Measurements from ENCODE around the gene WDFY3.
"Not testable (repeated sequence)": the region's sequence is repeated elsewhere in the genome, so short reads cannot be mapped to it uniquely, and the experiment has no call there.

The WDFY3 gene

GRCh38 chr4:84673475-84674240 is 292.8 kb downstream of the WDFY3 start:
- no peaks in the 10 kb centered on the region for H3K9me3 ChIP-seq
- H3K4me3 ChIP-seq = no peak overlapping the region
- no peak for TF ChIP-seq Cebpa-rat (IDR thresholded peaks at IDR 0.05)
- no peak overlapping the region for H3K4me2 ChIP-seq
- H3K9ac ChIP-seq = no peak overlapping the region
- H4K20me1 ChIP-seq = no peaks in the 10 kb centered on the region
- no peak overlapping the region for H3K27ac ChIP-seq
- peaks cover 9% of the 10 kb centered on the region; the same call in 1 of the 2 replicates for H3K4me1 ChIP-seq
- no peaks in the 10 kb centered on the region for H3K27me3 ChIP-seq
- H3K36me3 ChIP-seq = peaks cover 74% of the 10 kb centered on the region

- no peak overlapping the region for H3K27ac ChIP-seq
- H4K20me1 ChIP-seq = no peaks in the 10 kb centered on the region
- no peak overlapping the region for H3K4me3 ChIP-seq
- no peaks in the 10 kb centered on the region for H3K9me3 ChIP-seq
- H3K27me3 ChIP-seq = no peaks in the 10 kb centered on the region
- peaks cover 63% of the 10 kb centered on the region for H3K36me3 ChIP-seq
- H3K4me1 ChIP-seq = peaks cover 9% of the 10 kb centered on the region; the same call in 1 of the 2 replicates
- TF ChIP-seq Cebpa-rat (IDR thresholded peaks at IDR 0.05) = no peak
- H3K9ac ChIP-seq = no peak overlapping the region
- H3K4me2 ChIP-seq = no peak overlapping the region
Measured at GRCh38 chr4:84672177-84672576, 294.3 kb downstream of the WDFY3 start.

GRCh38 chr4:84669201-84669600 is 297.3 kb downstream of the WDFY3 start:
- Histone ChIP-seq H3K27ac (no peak overlapping the region), H3K4me1 (peaks cover 9% of the 10 kb centered on the region; the same call in 1 of the 2 replicates), H3K27me3 (no peaks in the 10 kb centered on the region), H3K4me3 (no peak overlapping the region), H3K9ac (no peak overlapping the region), H3K9me3 (peaks cover 8% of the 10 kb centered on the region; the same call in 1 of the 2 replicates), H4K20me1 (no peaks in the 10 kb centered on the region), H3K36me3 (peaks cover 38% of the 10 kb centered on the region), H3K4me2 (no peak overlapping the region)
- TF ChIP-seq Cebpa-rat (IDR thresholded peaks at IDR 0.05) = no peak

- no peak for TF ChIP-seq Cebpa-rat (IDR thresholded peaks at IDR 0.05)
Measured at GRCh38 chr4:84666439-84666838, 300.1 kb downstream of the WDFY3 start.

GRCh38 chr4:84664767-84665166 is 301.7 kb downstream of the WDFY3 start:
- not testable (repeated sequence) for H3K36me3 ChIP-seq, H3K9ac ChIP-seq, H3K4me1 ChIP-seq, H3K4me3 ChIP-seq, H3K4me2 ChIP-seq, H3K27me3 ChIP-seq, H3K27ac ChIP-seq, H4K20me1 ChIP-seq, H3K9me3 ChIP-seq

More at GRCh38 chr4:84666439-84666838, 300.1 kb downstream of the WDFY3 start:
- H3K4me3 ChIP-seq = no peak overlapping the region
- no peak overlapping the region for H3K9ac ChIP-seq
- H3K4me2 ChIP-seq = no peak overlapping the region
- H4K20me1 ChIP-seq = no peaks in the 10 kb centered on the region
- H3K36me3 ChIP-seq = peaks cover 19% of the 10 kb centered on the region
- no peaks in the 10 kb centered on the region for H3K27me3 ChIP-seq
- no peaks in the 10 kb centered on the region for H3K4me1 ChIP-seq
- no peak overlapping the region for H3K27ac ChIP-seq
- H3K9me3 ChIP-seq = peaks cover 8% of the 10 kb centered on the region; the same call in 1 of the 2 replicates

- Histone ChIP-seq H3K9ac (no peak overlapping the region), H3K4me2 (no peak overlapping the region), H3K27ac (no peak overlapping the region), H3K27me3 (no peaks in the 10 kb centered on the region), H3K4me3 (no peak overlapping the region), H3K4me1 (no peaks in the 10 kb centered on the region), H3K36me3 (no peaks in the 10 kb centered on the region), H4K20me1 (no peaks in the 10 kb centered on the region), H3K9me3 (peaks cover 38% of the 10 kb centered on the region)
- no peak for TF ChIP-seq Cebpa-rat (IDR thresholded peaks at IDR 0.05)
Measured at GRCh38 chr4:84661191-84661939, 305.1 kb downstream of the WDFY3 start.

- Histone ChIP-seq H3K4me1 (no peaks in the 10 kb centered on the region), H3K9ac (no peak overlapping the region), H4K20me1 (no peaks in the 10 kb centered on the region), H3K27ac (no peak overlapping the region), H3K36me3 (no peaks in the 10 kb centered on the region), H3K9me3 (peaks cover 32% of the 10 kb centered on the region), H3K27me3 (no peaks in the 10 kb centered on the region), H3K4me3 (no peak overlapping the region), H3K4me2 (no peak overlapping the region)
- no peak for TF ChIP-seq Cebpa-rat (IDR thresholded peaks at IDR 0.05)
Measured at GRCh38 chr4:84660606-84661005, 305.9 kb downstream of the WDFY3 start.

- Histone ChIP-seq H3K4me2 (no peak overlapping the region), H3K27ac (no peak overlapping the region), H3K36me3 (no peaks in the 10 kb centered on the region), H3K9ac (no peak overlapping the region), H3K4me1 (no peaks in the 10 kb centered on the region), H3K27me3 (no peaks in the 10 kb centered on the region), H3K9me3 (peaks cover 11% of the 10 kb centered on the region), H3K4me3 (no peak overlapping the region), H4K20me1 (no peaks in the 10 kb centered on the region)
- no peak for TF ChIP-seq Cebpa-rat (IDR thresholded peaks at IDR 0.05)
Measured at GRCh38 chr4:84652478-84652877, 314.0 kb downstream of the WDFY3 start.

GRCh38 chr4:84651499-84651898 is 315.0 kb downstream of the WDFY3 start:
- Histone ChIP-seq H4K20me1 (no peaks in the 10 kb centered on the region), H3K4me3 (no peak overlapping the region), H3K4me2 (no peak overlapping the region), H3K9me3 (peaks cover 2% of the 10 kb centered on the region), H3K27ac (no peak overlapping the region), H3K27me3 (no peaks in the 10 kb centered on the region), H3K36me3 (no peaks in the 10 kb centered on the region), H3K9ac (no peak overlapping the region), H3K4me1 (no peaks in the 10 kb centered on the region)
- no peak for TF ChIP-seq Cebpa-rat (IDR thresholded peaks at IDR 0.05)

All from BLaER1 (cell line).